ENCODE data around the gene CIB4.
A peak's percentile ranks its signal among the peaks of the same experiment; 100 is the strongest.

Gene CIB4

GRCh38 chr2:26605999-26606846 is 34.9 kb downstream of the CIB4 start:
- no peak for DNase-seq

GRCh38 chr2:26605195-26605998 is 35.8 kb downstream of the CIB4 start:
- DNase-seq = peak; percentile 40

- no peak for DNase-seq
Measured at GRCh38 chr2:26602575-26602974, 38.6 kb downstream of the CIB4 start.

GRCh38 chr2:26599387-26599786 is 41.8 kb downstream of the CIB4 start:
- DNase-seq = no peak

- no peak for DNase-seq
Measured at GRCh38 chr2:26598996-26599373, 42.2 kb downstream of the CIB4 start.

- DNase-seq = no peak
Measured at GRCh38 chr2:26598336-26598995, 42.7 kb downstream of the CIB4 start.

- DNase-seq = no peak
Measured at GRCh38 chr2:26597197-26597596, 44.0 kb downstream of the CIB4 start.

- no peak for DNase-seq
Measured at GRCh38 chr2:26595146-26595545, 46.0 kb downstream of the CIB4 start.

GRCh38 chr2:26591619-26592505 is 49.3 kb downstream of the CIB4 start:
- no peak for DNase-seq

- no peak for DNase-seq
Measured at GRCh38 chr2:26590980-26591618, 50.1 kb downstream of the CIB4 start.

GRCh38 chr2:26590508-26590907 is 50.7 kb downstream of the CIB4 start:
- no peak for DNase-seq

GRCh38 chr2:26588576-26588975 is 52.6 kb downstream of the CIB4 start:
- no peak for DNase-seq

GRCh38 chr2:26587994-26588393 is 53.2 kb downstream of the CIB4 start:
- no peak for DNase-seq

- no peak for DNase-seq
Measured at GRCh38 chr2:26585966-26586365, 55.2 kb downstream of the CIB4 start.

GRCh38 chr2:26585100-26585499 is 56.1 kb downstream of the CIB4 start:
- no peak for DNase-seq

GRCh38 chr2:26584656-26585055 is 56.5 kb downstream of the CIB4 start:
- DNase-seq = no peak

GRCh38 chr2:26584191-26584590 is 57.0 kb downstream of the CIB4 start:
- DNase-seq = no peak

GRCh38 chr2:26583381-26583911 is 57.7 kb downstream of the CIB4 start:
- DNase-seq = no peak

- no peak for DNase-seq
Measured at GRCh38 chr2:26582890-26583289, 58.3 kb downstream of the CIB4 start.

GRCh38 chr2:26581991-26582842 is 58.9 kb downstream of the CIB4 start:
- no peak for DNase-seq

Measured in fibroblast of skin of scalp (primary cell).